ENCODE results near the gene PPFIA2. TPM values are rescaled to one million over a fixed set of nuclear protein-coding genes. Genes with fewer than 3 reads are reported as not detected.
"Not testable (repeated sequence)": the region's sequence is repeated elsewhere in the genome, so short reads cannot be mapped to it uniquely, and the experiment has no call there.

The PPFIA2 gene
- polyA plus RNA-seq, 3 donors, result 4.4 to 7.0 (median 4.7) TPM

- no peak for DNase-seq (ENCODE audit: extremely low read depth in 1 of 11, low read depth in 9 of 11, low spot score in 4 of 11)
Observed at GRCh38 chr12:81255456-81255855, 503.7 kb downstream of the PPFIA2 start.

GRCh38 chr12:81253360-81253759 is 505.8 kb downstream of the PPFIA2 start:
- DNase-seq (ENCODE audit: extremely low read depth in 1 of 11, low read depth in 9 of 11, low spot score in 4 of 11), result no peak

GRCh38 chr12:81252228-81252627 is 506.9 kb downstream of the PPFIA2 start:
- no peak for DNase-seq (ENCODE audit: extremely low read depth in 1 of 11, low read depth in 9 of 11, low spot score in 4 of 11)

GRCh38 chr12:81249976-81250375 is 509.2 kb downstream of the PPFIA2 start:
- DNase-seq (ENCODE audit: extremely low read depth in 1 of 11, low read depth in 9 of 11, low spot score in 4 of 11), result no peak

GRCh38 chr12:81245907-81246570 is 513.1 kb downstream of the PPFIA2 start:
- DNase-seq (ENCODE audit: extremely low read depth in 1 of 11, low read depth in 9 of 11, low spot score in 4 of 11), result no peak

GRCh38 chr12:81245458-81245857 is 513.7 kb downstream of the PPFIA2 start:
- peak in 9 of 11 donors; percentile 15 to 65 (median 45) for DNase-seq (ENCODE audit: extremely low read depth in 1 of 11, low read depth in 9 of 11, low spot score in 4 of 11)

- no peak for DNase-seq (ENCODE audit: extremely low read depth in 1 of 11, low read depth in 9 of 11, low spot score in 4 of 11)
Observed at GRCh38 chr12:81231574-81232368, 527.4 kb downstream of the PPFIA2 start.

GRCh38 chr12:81229759-81230158 is 529.4 kb downstream of the PPFIA2 start:
- DNase-seq (ENCODE audit: extremely low read depth in 1 of 11, low read depth in 9 of 11, low spot score in 4 of 11), result no peak

GRCh38 chr12:81224626-81225025 is 534.5 kb downstream of the PPFIA2 start:
- DNase-seq (ENCODE audit: extremely low read depth in 1 of 11, low read depth in 9 of 11, low spot score in 4 of 11), result no peak

GRCh38 chr12:81222846-81223592 is 536.1 kb downstream of the PPFIA2 start:
- DNase-seq (ENCODE audit: extremely low read depth in 1 of 11, low read depth in 9 of 11, low spot score in 4 of 11), result no peak

- no peak for DNase-seq (ENCODE audit: extremely low read depth in 1 of 11, low read depth in 9 of 11, low spot score in 4 of 11)
Observed at GRCh38 chr12:81221681-81222080, 537.5 kb downstream of the PPFIA2 start.

- DNase-seq (ENCODE audit: extremely low read depth in 1 of 11, low read depth in 9 of 11, low spot score in 4 of 11), result no peak
Observed at GRCh38 chr12:81216739-81217138, 542.4 kb downstream of the PPFIA2 start.

- DNase-seq (ENCODE audit: extremely low read depth in 1 of 11, low read depth in 9 of 11, low spot score in 4 of 11), result no peak
Observed at GRCh38 chr12:81212996-81213696, 546.0 kb downstream of the PPFIA2 start.

- DNase-seq (ENCODE audit: extremely low read depth in 1 of 11, low read depth in 9 of 11, low spot score in 4 of 11), result no peak
Observed at GRCh38 chr12:81211306-81211705, 547.8 kb downstream of the PPFIA2 start.

GRCh38 chr12:81209772-81210225 is 549.4 kb downstream of the PPFIA2 start:
- not testable (repeated sequence) for DNase-seq (ENCODE audit: extremely low read depth in 1 of 11, low read depth in 9 of 11, low spot score in 4 of 11)

GRCh38 chr12:81209012-81209411 is 550.1 kb downstream of the PPFIA2 start:
- peak in 7 of 11 donors; percentile 23 to 63 (median 51) for DNase-seq (ENCODE audit: extremely low read depth in 1 of 11, low read depth in 9 of 11, low spot score in 4 of 11)

- DNase-seq (ENCODE audit: extremely low read depth in 1 of 11, low read depth in 9 of 11, low spot score in 4 of 11), result peak in 5 of 11 donors; percentile 21 to 54 (median 43)
Observed at GRCh38 chr12:81208187-81208911, 550.8 kb downstream of the PPFIA2 start.
